ENCODE measurements around the gene NRARP. TPM values are rescaled to one million over a fixed set of nuclear protein-coding genes. Genes with fewer than 3 reads are reported as not detected.

NRARP gene
- total RNA-seq, 4 donors from 2014 or later, result 3.1 to 13.5 (median 3.9) TPM

DNA sequence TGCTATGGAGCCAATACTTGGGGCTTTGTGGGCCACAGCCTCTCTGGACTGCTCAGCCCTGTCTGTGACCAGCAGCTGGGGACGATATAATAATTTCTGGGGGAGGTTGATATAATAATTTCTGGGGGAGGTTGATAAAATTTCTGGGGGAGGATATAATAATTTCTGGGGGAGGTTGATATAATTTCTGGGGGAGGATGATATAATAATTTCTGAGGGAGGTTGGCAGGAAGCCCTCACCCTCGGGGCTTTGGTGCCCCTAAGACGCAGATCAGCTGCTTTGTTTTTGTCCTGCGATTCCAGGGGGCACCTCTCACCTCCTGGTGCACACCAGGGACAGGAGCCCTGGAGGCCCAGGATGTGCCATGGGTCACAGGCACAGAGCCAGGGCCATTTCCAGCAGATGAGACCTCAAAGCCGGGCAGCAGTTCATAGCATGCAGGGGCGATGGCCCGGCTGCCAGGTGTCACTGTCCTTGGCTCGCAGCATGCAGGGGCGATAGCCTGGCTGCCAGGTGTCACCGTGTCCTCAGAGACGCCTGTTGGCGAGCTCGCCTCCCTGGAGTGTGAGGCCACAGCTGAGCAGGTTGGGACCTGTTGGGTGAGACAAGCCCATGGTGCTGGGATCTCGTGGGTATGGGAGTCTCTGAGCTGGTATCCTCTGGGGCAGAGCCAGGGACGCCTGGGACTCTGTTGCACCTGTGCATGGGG, 28.3 kb downstream of the NRARP start:
- peaks cover 0 to 4% (median 0%) of the 10 kb centered on the region in 4 donors for H3K9me3 ChIP-seq
- no peak overlapping the region for H3K27ac ChIP-seq
- peaks cover 0 to 35% of the 10 kb centered on the region in 2 donors for H3K27me3 ChIP-seq
- 73 to 80% methylated on average over 6 to 9 of the region's 15 CpGs for WGBS, 2 donors
- no peak for DNase-seq (ENCODE audit: low spot score in 2 of 2)
- H3K4me1 ChIP-seq, result peaks cover 0 to 35% (median 20%) of the 10 kb centered on the region in 4 donors
- peaks cover 3 to 55% (median 9%) of the 10 kb centered on the region in 3 donors for H3K36me3 ChIP-seq
- no peak overlapping the region for H3K4me3 ChIP-seq
- TF ChIP-seq, protein P1, sequence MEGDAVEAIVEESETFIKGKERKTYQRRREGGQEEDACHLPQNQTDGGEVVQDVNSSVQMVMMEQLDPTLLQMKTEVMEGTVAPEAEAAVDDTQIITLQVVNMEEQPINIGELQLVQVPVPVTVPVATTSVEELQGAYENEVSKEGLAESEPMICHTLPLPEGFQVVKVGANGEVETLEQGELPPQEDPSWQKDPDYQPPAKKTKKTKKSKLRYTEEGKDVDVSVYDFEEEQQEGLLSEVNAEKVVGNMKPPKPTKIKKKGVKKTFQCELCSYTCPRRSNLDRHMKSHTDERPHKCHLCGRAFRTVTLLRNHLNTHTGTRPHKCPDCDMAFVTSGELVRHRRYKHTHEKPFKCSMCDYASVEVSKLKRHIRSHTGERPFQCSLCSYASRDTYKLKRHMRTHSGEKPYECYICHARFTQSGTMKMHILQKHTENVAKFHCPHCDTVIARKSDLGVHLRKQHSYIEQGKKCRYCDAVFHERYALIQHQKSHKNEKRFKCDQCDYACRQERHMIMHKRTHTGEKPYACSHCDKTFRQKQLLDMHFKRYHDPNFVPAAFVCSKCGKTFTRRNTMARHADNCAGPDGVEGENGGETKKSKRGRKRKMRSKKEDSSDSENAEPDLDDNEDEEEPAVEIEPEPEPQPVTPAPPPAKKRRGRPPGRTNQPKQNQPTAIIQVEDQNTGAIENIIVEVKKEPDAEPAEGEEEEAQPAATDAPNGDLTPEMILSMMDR (IDR thresholded peaks at IDR 0.05), result no peak
- no peak for TF ChIP-seq POLR2A (IDR thresholded peaks at IDR 0.05)

GRCh38 chr9:137273095-137273490, 29.0 kb downstream of the NRARP start:
- TF ChIP-seq POLR2A (IDR thresholded peaks at IDR 0.05) (no peak), EP300 (IDR thresholded peaks at IDR 0.05) (no peak)
- TF ChIP-seq, protein P1 (IDR thresholded peaks at IDR 0.05), result no peak
- no peaks in the 10 kb centered on the region for H3K9me3 ChIP-seq
- WGBS, 2 donors, result 81 to 88% methylated on average over 9 to 13 of the region's 13 CpGs
- H3K27me3 ChIP-seq, result peaks cover 0 to 30% of the 10 kb centered on the region in 2 donors
- no peak overlapping the region for H3K4me3 ChIP-seq
- peaks cover 3 to 60% (median 9%) of the 10 kb centered on the region in 3 donors for H3K36me3 ChIP-seq
- peaks cover 0 to 31% (median 20%) of the 10 kb centered on the region in 4 donors for H3K4me1 ChIP-seq
- DNase-seq (ENCODE audit: low spot score in 2 of 2), result no peak
- no peak overlapping the region for H3K27ac ChIP-seq

DNA sequence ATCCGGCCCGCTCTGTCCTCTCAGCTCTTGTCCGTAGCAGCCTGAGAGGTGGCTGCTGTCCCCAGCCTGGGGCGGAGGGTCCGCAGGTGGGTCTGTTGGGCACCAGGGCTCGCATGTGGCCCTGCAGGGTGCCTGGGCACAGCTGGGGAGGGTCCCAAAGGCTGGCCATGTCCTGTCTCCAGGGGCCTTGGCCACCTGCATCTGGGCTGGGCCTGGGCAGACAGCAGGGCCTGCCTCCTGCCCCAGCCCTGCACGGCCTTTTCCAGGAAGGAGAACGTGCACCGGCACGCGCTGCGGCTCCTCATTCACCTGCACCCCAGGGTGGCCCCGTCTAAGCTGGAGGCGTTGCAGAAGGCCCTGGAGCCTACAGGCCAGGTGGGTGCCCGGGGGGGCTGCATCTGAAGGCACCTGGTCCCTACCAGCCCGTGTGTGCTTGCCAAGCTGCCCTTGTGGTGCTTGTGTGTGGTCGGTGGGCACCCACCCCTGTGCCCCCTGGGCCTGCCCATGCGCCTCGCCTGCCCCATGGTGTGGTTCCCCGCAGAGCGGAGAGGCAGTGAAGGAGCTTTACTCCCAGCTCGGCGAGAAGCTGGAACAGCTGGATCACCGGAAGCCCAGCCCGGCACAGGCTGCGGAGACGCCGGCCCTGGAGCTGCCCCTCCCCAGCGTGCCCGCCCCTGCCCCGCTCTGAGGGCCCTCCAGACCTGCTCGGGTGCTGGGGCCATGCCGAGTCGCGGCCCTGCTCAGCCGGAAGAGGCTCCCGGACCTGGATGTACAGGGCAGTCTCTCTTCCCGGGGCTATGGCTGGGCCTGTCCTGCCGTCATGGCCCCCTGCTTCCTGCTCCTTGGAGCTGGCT, 29.6 kb downstream of the NRARP start:
- Histone ChIP-seq H3K4me1 (peaks cover 0 to 27% (median 18%) of the 10 kb centered on the region in 4 donors), H3K9me3 (no peaks in the 10 kb centered on the region), H3K36me3 (peaks cover 3 to 66% (median 9%) of the 10 kb centered on the region in 3 donors), H3K27ac (no peak overlapping the region), H3K4me3 (no peak overlapping the region), H3K27me3 (peaks cover 0 to 24% of the 10 kb centered on the region in 2 donors)
- TF ChIP-seq EP300 (IDR thresholded peaks at IDR 0.05) (no peak), POLR2A (IDR thresholded peaks at IDR 0.05) (no peak)
- TF ChIP-seq, protein P1 (IDR thresholded peaks at IDR 0.05), result no peak
- no peak for DNase-seq (ENCODE audit: low spot score in 2 of 2)
- 92 to 94% methylated on average over 22 to 29 of the region's 39 CpGs for WGBS, 2 donors

- 39 to 41% methylated on average over 3 of the region's 3 CpGs for WGBS, 2 donors
- no peak for TF ChIP-seq POLR2A (IDR thresholded peaks at IDR 0.05)
- TF ChIP-seq, protein P1 (IDR thresholded peaks at IDR 0.05), result no peak
- no peak for TF ChIP-seq EP300 (IDR thresholded peaks at IDR 0.05)
- Histone ChIP-seq H3K4me3 (no peak overlapping the region), H3K36me3 (peaks cover 3 to 74% (median 9%) of the 10 kb centered on the region in 3 donors), H3K27ac (no peak overlapping the region), H3K9me3 (no peaks in the 10 kb centered on the region), H3K4me1 (peaks cover 0 to 19% (median 11%) of the 10 kb centered on the region in 4 donors), H3K27me3 (peaks cover 0 to 17% of the 10 kb centered on the region in 2 donors)
- DNase-seq (ENCODE audit: low spot score in 2 of 2), result no peak
These were observed 30.4 kb downstream of the NRARP start for GRCh38 chr9:137271696-137272076.

All from tibial nerve (tissue), 4 donors.